Loucy (cell line): ENCODE results near the gene ARMC12.

ENCODE experiments used
- H2AFZ ChIP-seq: fragments of 200-600 bp; sonication (generic); 2 replicates; pipeline ENCODE4 v1.6.0; 2016; ENCODE audit warnings: antibody characterized with exemption, mild to moderate bottlenecking, low read length, moderate library complexity
- H3F3A ChIP-seq: fragments of 200-600 bp; 2 replicates; pipeline ENCODE4 v1.6.0; 2016; ENCODE audit warnings: antibody characterized with exemption, low read depth, mild to moderate bottlenecking
- H3K27me3 ChIP-seq: fragments of 200-600 bp; sonication (generic); 2 replicates; pipeline ENCODE4 v1.6.1; 2014; ENCODE audit warnings: low read length, mild to moderate bottlenecking; ENCODE audit not compliant: insufficient read depth, poor library complexity, severe bottlenecking
- H3K36me3 ChIP-seq: fragments of 200-600 bp; sonication (generic); 2 replicates; pipeline ENCODE4 v1.6.1; 2016; ENCODE audit warnings: low read length; ENCODE audit not compliant: insufficient read depth
- H3K4me1 ChIP-seq: fragments of 200-600 bp; sonication (generic); 2 replicates; pipeline ENCODE4 v1.5.1; 2014; ENCODE audit warnings: low read length, mild to moderate bottlenecking; ENCODE audit not compliant: insufficient read depth, poor library complexity, severe bottlenecking
- H3K4me2 ChIP-seq: fragments of 200-600 bp; sonication (generic); 2 replicates; pipeline ENCODE4 v1.6.0; 2014; ENCODE audit warnings: antibody characterized with exemption, low read length, low read depth, mild to moderate bottlenecking; ENCODE audit not compliant: poor library complexity, severe bottlenecking
- H3K4me3 ChIP-seq: fragments of 200-600 bp; sonication (generic); 2 replicates; pipeline ENCODE4 v1.5.1; 2014; ENCODE audit warnings: low read length, mild to moderate bottlenecking, mixed read lengths; ENCODE audit not compliant: poor library complexity, severe bottlenecking
- H3K79me2 ChIP-seq: fragments of 200-600 bp; sonication (generic); 2 replicates; pipeline ENCODE4 v1.6.1; 2014; ENCODE audit warnings: low read length; ENCODE audit not compliant: insufficient read depth
- H3K9ac ChIP-seq: fragments of 200-600 bp; sonication (generic); 2 replicates; pipeline ENCODE4 v1.6.0; 2014; ENCODE audit warnings: mild to moderate bottlenecking, low read depth, low read length, moderate library complexity; ENCODE audit not compliant: poor library complexity, severe bottlenecking
- H3K9me2 ChIP-seq: fragments of 200-600 bp; sonication (generic); replicated peaks from 2 replicates; pipeline ENCODE4 v1.6.1; 2016; ENCODE audit warnings: low read depth, low read length, mixed read lengths
- H3K9me3 ChIP-seq: fragments of 200-600 bp; sonication (generic); 2 replicates; pipeline ENCODE4 v1.6.1; 2014; ENCODE audit warnings: mild to moderate bottlenecking, antibody characterized with exemption, low read length, low read depth; ENCODE audit not compliant: insufficient read depth
- H4K20me1 ChIP-seq: fragments of 200-600 bp; sonication (generic); 2 replicates; pipeline ENCODE4 v1.6.0; 2014; ENCODE audit warnings: antibody characterized with exemption, low read length, mild to moderate bottlenecking; ENCODE audit not compliant: insufficient read depth, poor library complexity, severe bottlenecking
- CTCF ChIP-seq: fragments of 200-600 bp; sonication (generic); conservative IDR thresholded peaks from 2 replicates; pipeline ENCODE4 v1.5.1; 2014; ENCODE audit warnings: mild to moderate bottlenecking, antibody characterized with exemption, low read length
- EZH2phosphoT487 ChIP-seq: fragments of 200-600 bp; IDR thresholded peaks from 2 replicates; pipeline ENCODE4 v1.6.1; 2018; ENCODE audit warnings: antibody characterized with exemption, mild to moderate bottlenecking, moderate library complexity, borderline replicate concordance

Gene ARMC12

GRCh38 chr6:35730745-35731413 is 6.0 kb upstream of the ARMC12 start:
- peak overlapping the region; percentile 90 for H3K4me2 ChIP-seq
- no peaks in the 10 kb centered on the region for H4K20me1 ChIP-seq
- no peaks in the 10 kb centered on the region for H3K9me2 ChIP-seq
- no peaks in the 10 kb centered on the region for H3K36me3 ChIP-seq
- peak overlapping the region; percentile 80 for H3K4me3 ChIP-seq
- H3K9me3 ChIP-seq: no peaks in the 10 kb centered on the region
- peaks cover 71% of the 10 kb centered on the region for H3K4me1 ChIP-seq
- peaks cover 21% of the 10 kb centered on the region; the same call in 1 of the 2 replicates for H3K79me2 ChIP-seq
- no peak overlapping the region for H2AFZ ChIP-seq
- TF ChIP-seq CTCF (no peak), EZH2phosphoT487 (no peak)
- H3F3A ChIP-seq: peaks cover 14% of the 10 kb centered on the region; the same call in 1 of the 2 replicates
- H3K9ac ChIP-seq: peak overlapping the region; percentile 85
- no peaks in the 10 kb centered on the region for H3K27me3 ChIP-seq

- Histone ChIP-seq H3K27me3 (no peaks in the 10 kb centered on the region), H3K9ac (peak overlapping the region; percentile 88), H3K36me3 (no peaks in the 10 kb centered on the region), H3K4me2 (peak overlapping the region; percentile 80), H3K79me2 (peaks cover 20% of the 10 kb centered on the region; the same call in 1 of the 2 replicates), H3K9me3 (no peaks in the 10 kb centered on the region), H2AFZ (peak overlapping the region; percentile 57), H4K20me1 (no peaks in the 10 kb centered on the region), H3K9me2 (no peaks in the 10 kb centered on the region), H3K4me3 (peak overlapping the region; percentile 80), H3K4me1 (peaks cover 69% of the 10 kb centered on the region), H3F3A (peaks cover 14% of the 10 kb centered on the region; the same call in 1 of the 2 replicates)
- no peak for TF ChIP-seq EZH2phosphoT487
- no peak for TF ChIP-seq CTCF
These were observed 5.5 kb upstream of the ARMC12 start for GRCh38 chr6:35731414-35731735.

- H3K9me2 ChIP-seq: no peaks in the 10 kb centered on the region
- H3K4me2 ChIP-seq: peak overlapping the region; percentile 80
- H3K79me2 ChIP-seq: peaks cover 17% of the 10 kb centered on the region; the same call in 1 of the 2 replicates
- no peaks in the 10 kb centered on the region for H3K9me3 ChIP-seq
- no peaks in the 10 kb centered on the region for H3K27me3 ChIP-seq
- no peaks in the 10 kb centered on the region for H3K36me3 ChIP-seq
- peak overlapping the region; percentile 88 for H3K9ac ChIP-seq
- H3K4me1 ChIP-seq: peaks cover 64% of the 10 kb centered on the region
- TF ChIP-seq EZH2phosphoT487 (no peak), CTCF (peak; percentile 17; the same call in 1 of the 2 replicates)
- H3K4me3 ChIP-seq: peak overlapping the region; percentile 80
- H4K20me1 ChIP-seq: no peaks in the 10 kb centered on the region
- peak overlapping the region; percentile 57 for H2AFZ ChIP-seq
- H3F3A ChIP-seq: peaks cover 14% of the 10 kb centered on the region; the same call in 1 of the 2 replicates
These were observed 4.9 kb upstream of the ARMC12 start for GRCh38 chr6:35731736-35732532.
